ENCODE measurements around the gene FLNC.

DNA sequence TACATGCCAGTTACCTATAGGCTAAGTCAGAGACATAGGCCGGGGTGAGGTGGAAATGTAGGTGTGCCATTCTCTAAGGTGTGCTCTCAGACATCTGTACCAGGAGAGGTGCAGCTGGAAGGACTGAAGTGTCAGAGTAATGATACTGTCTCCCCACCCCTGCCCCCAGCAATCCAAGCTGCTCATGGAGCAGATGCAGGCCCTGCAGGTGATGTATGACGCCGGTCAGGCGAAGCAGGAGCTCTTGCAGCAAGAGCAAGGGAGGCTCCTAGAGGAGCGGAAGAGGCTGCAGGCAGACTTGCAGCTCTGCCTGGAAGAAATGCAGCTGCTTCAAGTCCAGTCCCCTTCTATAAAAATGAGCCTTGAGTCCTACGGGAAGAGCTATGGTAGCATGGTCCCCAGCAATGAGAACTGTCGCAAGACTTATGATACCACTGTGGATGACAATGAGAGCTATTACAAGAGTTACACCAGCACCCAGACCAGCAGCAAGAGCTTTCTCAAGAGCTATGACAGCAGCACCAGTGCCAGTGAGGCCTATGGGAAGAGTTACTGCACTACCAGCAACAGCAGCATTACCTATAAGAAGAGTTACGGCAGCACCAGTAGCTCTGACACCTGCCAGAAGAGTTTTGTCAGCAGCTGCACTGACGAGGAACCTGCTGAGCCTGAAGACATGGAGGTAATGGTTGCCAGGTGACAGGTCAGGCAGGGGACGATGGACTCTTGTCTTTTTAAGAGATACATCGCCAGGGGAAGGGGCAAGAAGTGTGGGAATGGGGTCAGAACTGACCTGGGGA is 18.4 kb upstream of the FLNC start:
- TF ChIP-seq CTCF (IDR thresholded peaks at IDR 0.05; ENCODE audit: low read depth, low read length, poor library complexity, severe bottlenecking) = no peak
- TF ChIP-seq EZH2phosphoT487 (IDR thresholded peaks at IDR 0.05; ENCODE audit: borderline replicate concordance, low read length) = no peak

Data from DOHH2 (cell line).